ENCODE results near the gene SERPINB3.
"Not testable (repeated sequence)": the region's sequence is repeated elsewhere in the genome, so short reads cannot be mapped to it uniquely, and the experiment has no call there.

The SERPINB3 gene

DNA sequence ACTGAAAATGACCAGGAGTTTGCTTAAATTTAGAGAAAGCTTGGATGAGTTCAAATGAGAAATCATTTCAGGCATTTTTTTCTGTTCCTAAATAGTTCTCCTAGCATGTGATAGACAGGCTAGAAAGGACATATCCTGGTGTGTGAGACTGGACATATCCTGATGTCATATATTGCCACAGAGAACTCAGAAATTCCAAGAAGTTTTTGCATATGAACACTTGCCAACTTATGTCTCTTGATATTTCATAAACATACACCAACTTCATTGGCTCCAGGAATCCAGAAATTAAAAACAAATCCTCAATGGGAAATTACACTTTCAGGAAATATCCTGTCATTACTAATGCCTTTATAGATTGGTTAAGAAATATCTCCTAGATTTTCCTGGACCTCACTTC is 14.8 kb downstream of the SERPINB3 start:
- Histone ChIP-seq H3K36me3 (ENCODE audit: insufficient read depth, low read length) (no peaks in the 10 kb centered on the region), H3K4me3 (ENCODE audit: low read depth, low read length) (no peak overlapping the region), H3K4me1 (ENCODE audit: control insufficient read depth, insufficient read depth, low read length, unreplicated experiment) (no peaks in the 10 kb centered on the region), H2AFZ (ENCODE audit: low read length, unreplicated experiment) (no peak overlapping the region), H3K79me2 (ENCODE audit: control insufficient read depth, insufficient read depth, low read length, unreplicated experiment) (no peaks in the 10 kb centered on the region), H3K27me3 (ENCODE audit: insufficient read depth, low read length) (no peaks in the 10 kb centered on the region), H3K27ac (ENCODE audit: low read depth, low read length) (no peak overlapping the region)

GRCh38 chr18:63644694-63645093 is 17.0 kb downstream of the SERPINB3 start:
- not testable (repeated sequence) for H3K4me1 ChIP-seq (ENCODE audit: control insufficient read depth, insufficient read depth, low read length, unreplicated experiment); H3K27ac ChIP-seq (ENCODE audit: low read depth, low read length); H3K36me3 ChIP-seq (ENCODE audit: insufficient read depth, low read length); H3K79me2 ChIP-seq (ENCODE audit: control insufficient read depth, insufficient read depth, low read length, unreplicated experiment); H3K4me3 ChIP-seq (ENCODE audit: low read depth, low read length); H2AFZ ChIP-seq (ENCODE audit: low read length, unreplicated experiment); H3K27me3 ChIP-seq (ENCODE audit: insufficient read depth, low read length)

GRCh38 chr18:63644142-63644541 is 17.6 kb downstream of the SERPINB3 start, which contains the start of gene SERPINB4:
SERPINB4 (minus strand) TSS chr18:63644256; CDS start chr18:63643577, 679 bp downstream.
- not testable (repeated sequence) for H3K27me3 ChIP-seq (ENCODE audit: insufficient read depth, low read length); H2AFZ ChIP-seq (ENCODE audit: low read length, unreplicated experiment); H3K79me2 ChIP-seq (ENCODE audit: control insufficient read depth, insufficient read depth, low read length, unreplicated experiment); H3K36me3 ChIP-seq (ENCODE audit: insufficient read depth, low read length); H3K4me1 ChIP-seq (ENCODE audit: control insufficient read depth, insufficient read depth, low read length, unreplicated experiment); H3K4me3 ChIP-seq (ENCODE audit: low read depth, low read length); H3K27ac ChIP-seq (ENCODE audit: low read depth, low read length)

- H2AFZ ChIP-seq (ENCODE audit: low read length, unreplicated experiment); H3K27me3 ChIP-seq (ENCODE audit: insufficient read depth, low read length); H3K4me3 ChIP-seq (ENCODE audit: low read depth, low read length); H3K4me1 ChIP-seq (ENCODE audit: control insufficient read depth, insufficient read depth, low read length, unreplicated experiment); H3K36me3 ChIP-seq (ENCODE audit: insufficient read depth, low read length); H3K27ac ChIP-seq (ENCODE audit: low read depth, low read length); H3K79me2 ChIP-seq (ENCODE audit: control insufficient read depth, insufficient read depth, low read length, unreplicated experiment): not testable (repeated sequence)
These were observed 18.9 kb downstream of the SERPINB3 start for GRCh38 chr18:63642668-63643356.

GRCh38 chr18:63641157-63641680 is 20.5 kb downstream of the SERPINB3 start:
- H2AFZ ChIP-seq (ENCODE audit: low read length, unreplicated experiment): not testable (repeated sequence)
- H3K27ac ChIP-seq (ENCODE audit: low read depth, low read length): peak overlapping the region; percentile 11; the same call in 1 of the 2 replicates

DNA sequence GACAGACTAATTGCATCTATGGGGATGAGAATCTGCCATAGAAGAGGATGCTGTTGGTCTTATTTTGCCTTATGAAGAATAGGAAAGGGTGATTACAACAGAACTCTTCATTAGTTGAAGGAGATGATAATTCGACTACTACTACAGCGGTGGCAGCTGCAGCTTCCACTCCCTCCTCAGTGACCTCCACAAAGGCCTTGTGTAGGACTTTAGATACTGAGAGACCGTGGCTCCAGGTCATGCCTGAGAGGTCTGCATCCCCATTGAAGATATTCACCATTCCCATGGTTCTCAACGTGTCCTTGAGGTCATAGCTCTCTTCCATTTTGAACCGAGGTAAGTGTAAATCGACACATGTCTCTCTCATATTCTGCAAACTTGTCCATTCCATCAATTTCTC is 24.0 kb downstream of the SERPINB3 start:
- no peak overlapping the region for H3K27ac ChIP-seq (ENCODE audit: low read depth, low read length)
- H3K4me3 ChIP-seq (ENCODE audit: low read depth, low read length): no peak overlapping the region
- no peak overlapping the region for H2AFZ ChIP-seq (ENCODE audit: low read length, unreplicated experiment)
- H3K4me1 ChIP-seq (ENCODE audit: control insufficient read depth, insufficient read depth, low read length, unreplicated experiment): peaks cover 3% of the 10 kb centered on the region
- no peaks in the 10 kb centered on the region for H3K79me2 ChIP-seq (ENCODE audit: control insufficient read depth, insufficient read depth, low read length, unreplicated experiment)
- H3K27me3 ChIP-seq (ENCODE audit: insufficient read depth, low read length): no peaks in the 10 kb centered on the region
- H3K36me3 ChIP-seq (ENCODE audit: insufficient read depth, low read length): no peaks in the 10 kb centered on the region

More at GRCh38 chr18:63641157-63641680, 20.5 kb downstream of the SERPINB3 start:
- not testable (repeated sequence) for H3K4me1 ChIP-seq (ENCODE audit: control insufficient read depth, insufficient read depth, low read length, unreplicated experiment); H3K27me3 ChIP-seq (ENCODE audit: insufficient read depth, low read length); H3K4me3 ChIP-seq (ENCODE audit: low read depth, low read length); H3K36me3 ChIP-seq (ENCODE audit: insufficient read depth, low read length); H3K79me2 ChIP-seq (ENCODE audit: control insufficient read depth, insufficient read depth, low read length, unreplicated experiment)

DNA sequence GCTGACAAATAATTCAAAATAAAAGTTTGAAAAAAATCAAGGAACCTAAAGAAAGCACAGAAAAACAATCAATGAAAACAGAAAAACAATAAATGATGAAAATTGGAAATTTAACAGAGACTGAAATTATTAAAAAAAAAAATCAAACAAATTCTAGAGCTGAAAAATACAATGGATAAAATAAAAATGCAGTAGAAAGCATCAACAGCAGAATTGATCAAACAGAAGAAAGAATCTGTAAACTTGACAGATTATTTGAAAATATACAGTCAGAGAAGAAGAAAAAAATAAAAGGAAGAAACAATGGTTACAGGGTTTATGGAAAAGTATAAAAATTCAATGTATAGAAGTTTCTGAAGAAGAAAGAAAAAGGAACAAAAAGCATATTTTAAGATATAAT is 33.9 kb downstream of the SERPINB3 start:
- Histone ChIP-seq H2AFZ (ENCODE audit: low read length, unreplicated experiment) (no peak overlapping the region), H3K27ac (ENCODE audit: low read depth, low read length) (no peak overlapping the region), H3K79me2 (ENCODE audit: control insufficient read depth, insufficient read depth, low read length, unreplicated experiment) (no peaks in the 10 kb centered on the region), H3K4me1 (ENCODE audit: control insufficient read depth, insufficient read depth, low read length, unreplicated experiment) (no peaks in the 10 kb centered on the region), H3K36me3 (ENCODE audit: insufficient read depth, low read length) (no peaks in the 10 kb centered on the region), H3K27me3 (ENCODE audit: insufficient read depth, low read length) (no peaks in the 10 kb centered on the region), H3K4me3 (ENCODE audit: low read depth, low read length) (no peak overlapping the region)

GRCh38 chr18:63626431-63626830 is 35.3 kb downstream of the SERPINB3 start:
- H3K79me2 ChIP-seq (ENCODE audit: control insufficient read depth, insufficient read depth, low read length, unreplicated experiment): no peaks in the 10 kb centered on the region
- no peaks in the 10 kb centered on the region for H3K36me3 ChIP-seq (ENCODE audit: insufficient read depth, low read length)
- H3K27ac ChIP-seq (ENCODE audit: low read depth, low read length): no peak overlapping the region
- no peaks in the 10 kb centered on the region for H3K27me3 ChIP-seq (ENCODE audit: insufficient read depth, low read length)
- H3K4me3 ChIP-seq (ENCODE audit: low read depth, low read length): no peak overlapping the region
- H2AFZ ChIP-seq (ENCODE audit: low read length, unreplicated experiment): no peak overlapping the region
- H3K4me1 ChIP-seq (ENCODE audit: control insufficient read depth, insufficient read depth, low read length, unreplicated experiment): no peaks in the 10 kb centered on the region

GRCh38 chr18:63624863-63625262 is 36.8 kb downstream of the SERPINB3 start:
- H3K27ac ChIP-seq (ENCODE audit: low read depth, low read length): no peak overlapping the region
- H3K27me3 ChIP-seq (ENCODE audit: insufficient read depth, low read length): no peaks in the 10 kb centered on the region
- H3K79me2 ChIP-seq (ENCODE audit: control insufficient read depth, insufficient read depth, low read length, unreplicated experiment): no peaks in the 10 kb centered on the region
- H3K36me3 ChIP-seq (ENCODE audit: insufficient read depth, low read length): no peaks in the 10 kb centered on the region
- H3K4me3 ChIP-seq (ENCODE audit: low read depth, low read length): no peak overlapping the region
- no peak overlapping the region for H2AFZ ChIP-seq (ENCODE audit: low read length, unreplicated experiment)
- H3K4me1 ChIP-seq (ENCODE audit: control insufficient read depth, insufficient read depth, low read length, unreplicated experiment): no peaks in the 10 kb centered on the region

- no peak overlapping the region for H2AFZ ChIP-seq (ENCODE audit: low read length, unreplicated experiment)
- no peak overlapping the region for H3K4me3 ChIP-seq (ENCODE audit: low read depth, low read length)
- H3K4me1 ChIP-seq (ENCODE audit: control insufficient read depth, insufficient read depth, low read length, unreplicated experiment): no peaks in the 10 kb centered on the region
- no peak overlapping the region for H3K27ac ChIP-seq (ENCODE audit: low read depth, low read length)
- H3K27me3 ChIP-seq (ENCODE audit: insufficient read depth, low read length): 0 out of 2 replicates have a peak, but pooled peaks cover 4% of the 10 kb centered on the region
- H3K36me3 ChIP-seq (ENCODE audit: insufficient read depth, low read length): no peaks in the 10 kb centered on the region
- H3K79me2 ChIP-seq (ENCODE audit: control insufficient read depth, insufficient read depth, low read length, unreplicated experiment): no peaks in the 10 kb centered on the region
These were observed 42.0 kb downstream of the SERPINB3 start for GRCh38 chr18:63619661-63620060.

DNA sequence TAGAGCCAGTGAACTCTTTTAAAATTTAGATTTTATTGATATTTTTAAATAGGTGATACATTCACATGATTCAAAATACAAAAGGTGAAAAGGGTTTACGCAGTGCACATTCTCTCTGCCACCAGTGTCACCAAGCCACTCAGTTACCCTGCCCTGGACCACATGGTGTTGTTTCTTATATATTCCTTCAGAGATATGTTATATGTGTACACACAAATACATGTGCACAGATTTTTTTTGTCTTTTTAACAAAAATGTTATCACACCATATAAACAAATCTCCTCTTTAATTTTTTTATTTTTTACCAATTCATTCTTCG is 43.8 kb downstream of the SERPINB3 start:
- Histone ChIP-seq H3K27ac (ENCODE audit: low read depth, low read length) (no peak overlapping the region), H3K79me2 (ENCODE audit: control insufficient read depth, insufficient read depth, low read length, unreplicated experiment) (no peaks in the 10 kb centered on the region), H3K27me3 (ENCODE audit: insufficient read depth, low read length) (0 out of 2 replicates have a peak, but pooled peaks cover 4% of the 10 kb centered on the region), H3K4me1 (ENCODE audit: control insufficient read depth, insufficient read depth, low read length, unreplicated experiment) (no peaks in the 10 kb centered on the region), H3K36me3 (ENCODE audit: insufficient read depth, low read length) (no peaks in the 10 kb centered on the region), H3K4me3 (ENCODE audit: low read depth, low read length) (no peak overlapping the region), H2AFZ (ENCODE audit: low read length, unreplicated experiment) (no peak overlapping the region)

All from ACC112 (cell line).